BE2C (cell line): Measurements from ENCODE around the gene FAM118A.
A peak's percentile ranks its signal among the peaks of the same experiment; 100 is the strongest.
"Not testable (repeated sequence)": the region's sequence is repeated elsewhere in the genome, so short reads cannot be mapped to it uniquely, and the experiment has no call there.

Source experiments
- DNase-seq: peaks from one replicate; pipeline ENCODE4 v3.0.0-alpha.2; 2020
- H3K27me3 ChIP-seq: fragments of 250-450 bp; sonication (Bioruptor Pico); 2 replicates; pipeline ENCODE4 v1.5.1; 2020; ENCODE audit warnings: mild to moderate bottlenecking
- H3K36me3 ChIP-seq: fragments of 250-450 bp; sonication (Bioruptor Pico); 2 replicates; pipeline ENCODE4 v1.5.1; 2020; ENCODE audit warnings: mild to moderate bottlenecking
- H3K4me1 ChIP-seq: fragments of 250-450 bp; sonication (Bioruptor Pico); 2 replicates; pipeline ENCODE4 v1.5.1; 2020
- H3K4me3 ChIP-seq: 2 replicates; pipeline ENCODE4 v1.5.1; 2011; ENCODE audit warnings: low read depth, low read length
- H3K9me3 ChIP-seq: fragments of 250-450 bp; sonication (Bioruptor Pico); 2 replicates; pipeline ENCODE4 v1.5.1; 2020
- CTCF ChIP-seq: IDR thresholded peaks from 2 replicates; pipeline ENCODE4 v1.5.1; 2012; ENCODE audit warnings: mild to moderate bottlenecking, low read depth, low read length

FAM118A gene

DNA sequence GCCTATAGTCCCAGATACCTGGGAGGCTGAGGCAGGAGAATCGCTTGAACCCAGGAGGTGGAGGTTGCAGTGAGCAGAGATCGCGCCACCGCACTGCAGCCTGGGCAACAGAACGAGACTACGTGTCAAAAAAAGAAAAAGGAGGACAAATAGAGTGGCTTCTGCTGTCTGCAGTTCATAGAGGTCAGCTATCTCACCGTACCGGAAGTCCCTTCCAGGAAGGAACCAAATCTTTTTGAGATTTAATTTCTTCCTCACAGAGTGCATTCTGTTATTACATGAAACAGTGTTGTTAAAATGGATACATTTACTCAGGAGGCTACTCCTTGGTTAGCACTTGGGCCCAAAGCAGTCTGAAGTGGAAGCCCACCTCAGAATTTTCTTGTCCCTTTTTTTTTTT lies 33.4 kb downstream of the FAM118A start:
- H3K27me3 ChIP-seq, result no peaks in the 10 kb centered on the region
- no peak for TF ChIP-seq CTCF
- DNase-seq, result no peak
- no peaks in the 10 kb centered on the region for H3K9me3 ChIP-seq
- no peak overlapping the region for H3K4me3 ChIP-seq
- no peaks in the 10 kb centered on the region for H3K4me1 ChIP-seq
- H3K36me3 ChIP-seq, result peaks cover 36% of the 10 kb centered on the region

DNA sequence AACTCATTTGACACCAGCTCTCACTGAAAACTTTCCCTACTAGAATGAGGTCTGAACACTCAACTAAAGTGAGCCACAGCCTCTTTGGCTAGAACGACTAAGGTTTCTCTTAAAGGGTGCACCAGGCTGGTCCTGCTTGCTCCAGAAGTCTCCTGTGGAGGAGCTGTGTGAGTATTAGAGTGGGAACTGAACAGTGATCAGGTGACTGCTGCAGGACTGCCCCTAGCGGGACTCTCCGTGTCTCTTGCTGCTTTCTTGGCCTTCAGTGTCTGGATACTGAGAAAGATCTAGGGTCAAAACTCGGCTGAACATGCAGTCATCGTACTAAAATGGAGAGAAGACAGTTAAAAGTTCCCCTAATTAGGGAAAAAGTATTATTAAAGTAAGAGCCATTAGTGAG lies 34.6 kb downstream of the FAM118A start:
- Histone ChIP-seq H3K9me3 (no peaks in the 10 kb centered on the region), H3K36me3 (peaks cover 36% of the 10 kb centered on the region), H3K4me3 (no peak overlapping the region), H3K4me1 (no peaks in the 10 kb centered on the region), H3K27me3 (no peaks in the 10 kb centered on the region)
- peak; percentile 30 for TF ChIP-seq CTCF
- peak; percentile 19 for DNase-seq

GRCh38 chr22:45349916-45350315 lies 40.2 kb downstream of the FAM118A start:
- no peak for TF ChIP-seq CTCF
- no peaks in the 10 kb centered on the region for H3K4me1 ChIP-seq

DNA sequence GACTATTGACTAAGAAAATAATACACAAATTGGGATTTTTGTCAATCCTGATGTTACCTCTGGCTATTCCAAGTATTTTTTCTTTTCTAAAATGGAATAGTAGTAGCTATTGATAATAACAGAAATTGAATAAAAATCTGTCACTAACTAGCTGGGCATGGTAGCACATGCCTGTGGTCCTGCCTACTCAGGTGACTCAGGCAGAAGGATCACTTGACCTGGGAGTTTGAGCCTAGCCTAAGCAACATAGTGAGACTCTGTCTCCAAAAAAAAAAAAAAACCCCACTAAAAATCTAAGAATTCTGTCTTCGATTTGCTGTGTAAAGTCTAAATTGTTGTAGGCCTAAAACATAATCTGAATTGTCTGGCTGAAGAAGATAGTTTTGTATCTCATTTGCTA lies 42.2 kb downstream of the FAM118A start:
- H3K36me3 ChIP-seq, result no peaks in the 10 kb centered on the region
- no peaks in the 10 kb centered on the region for H3K4me1 ChIP-seq
- H3K27me3 ChIP-seq, result no peaks in the 10 kb centered on the region
- DNase-seq, result no peak
- H3K4me3 ChIP-seq, result no peak overlapping the region
- TF ChIP-seq CTCF, result no peak
- H3K9me3 ChIP-seq, result no peaks in the 10 kb centered on the region

More at GRCh38 chr22:45349916-45350315, 40.2 kb downstream of the FAM118A start:
- H3K27me3 ChIP-seq, result no peaks in the 10 kb centered on the region
- no peaks in the 10 kb centered on the region; the same call in 1 of the 2 replicates for H3K36me3 ChIP-seq
- H3K9me3 ChIP-seq, result no peaks in the 10 kb centered on the region
- no peak overlapping the region for H3K4me3 ChIP-seq
- DNase-seq, result no peak

GRCh38 chr22:45352757-45353156 lies 43.0 kb downstream of the FAM118A start:
- not testable (repeated sequence) for DNase-seq, H3K4me3 ChIP-seq, H3K9me3 ChIP-seq, H3K4me1 ChIP-seq, H3K27me3 ChIP-seq, H3K36me3 ChIP-seq

DNA sequence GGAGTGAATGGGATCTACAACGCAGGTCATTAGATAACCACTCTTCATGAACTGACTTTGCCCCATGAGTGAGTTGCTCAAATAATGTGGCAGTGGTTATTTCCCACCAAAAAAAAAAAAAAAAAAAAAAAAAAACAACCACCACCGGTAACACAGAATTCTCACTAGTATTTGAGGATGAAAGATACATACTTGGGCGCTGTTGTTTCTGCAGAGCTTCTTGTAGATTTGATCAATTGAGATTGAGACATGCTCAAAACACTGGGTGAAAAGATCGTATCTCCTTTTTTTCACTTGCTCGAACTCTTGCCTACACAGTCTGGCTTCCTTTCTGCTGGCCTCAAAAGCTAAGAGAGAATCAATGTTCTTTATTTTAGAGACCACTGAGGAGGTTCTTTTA lies 44.1 kb downstream of the FAM118A start:
- Histone ChIP-seq H3K36me3 (no peaks in the 10 kb centered on the region), H3K27me3 (no peaks in the 10 kb centered on the region), H3K4me1 (no peaks in the 10 kb centered on the region), H3K4me3 (no peak overlapping the region), H3K9me3 (no peaks in the 10 kb centered on the region)
- TF ChIP-seq CTCF, result no peak
- DNase-seq, result no peak

DNA sequence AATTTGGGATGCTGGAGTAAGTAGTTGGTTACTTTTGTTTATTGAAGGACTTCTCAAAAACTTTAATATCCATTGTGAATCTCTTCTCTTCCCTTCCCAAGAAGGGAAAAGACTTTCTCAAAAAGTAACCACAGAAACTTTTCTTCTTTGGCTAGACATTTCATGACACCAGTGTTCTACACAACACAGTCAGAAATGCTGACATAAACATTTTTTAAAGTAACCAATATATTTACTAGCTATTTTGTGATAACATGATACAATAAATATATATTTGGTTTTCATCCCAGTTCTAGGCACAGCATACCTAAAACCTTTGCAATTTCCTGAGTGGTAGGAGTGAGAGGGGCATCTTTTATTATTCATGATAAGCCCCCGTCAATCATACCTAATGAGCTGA lies 47.8 kb downstream of the FAM118A start:
- Histone ChIP-seq H3K4me3 (no peak overlapping the region), H3K9me3 (no peaks in the 10 kb centered on the region), H3K36me3 (no peaks in the 10 kb centered on the region), H3K4me1 (no peaks in the 10 kb centered on the region), H3K27me3 (no peaks in the 10 kb centered on the region)
- DNase-seq, result no peak
- TF ChIP-seq CTCF, result no peak
